ENCODE data around the gene ERBB4.

Gene ERBB4

GRCh38 chr2:212265777-212266176 lies 272.8 kb downstream of the ERBB4 start:
- Histone ChIP-seq H3K9ac (no peak overlapping the region), H3K9me3 (ENCODE audit: control insufficient read depth, low read length) (no peaks in the 10 kb centered on the region), H3K36me3 (ENCODE audit: control insufficient read depth, insufficient read depth, low read length) (no peaks in the 10 kb centered on the region), H3K27me3 (ENCODE audit: control insufficient read depth, insufficient read depth, low read length) (no peaks in the 10 kb centered on the region), H3K27ac (no peak overlapping the region), H3K4me3 (ENCODE audit: low read depth, low read length) (no peak overlapping the region), H3K4me1 (no peaks in the 10 kb centered on the region), H2AFZ (no peak overlapping the region), H3K4me2 (ENCODE audit: low read length) (no peak overlapping the region), H3K79me2 (no peaks in the 10 kb centered on the region)
- TF ChIP-seq CTCF (IDR thresholded peaks at IDR 0.05), result no peak

- Histone ChIP-seq H3K27ac (no peak overlapping the region), H2AFZ (no peak overlapping the region), H3K9me3 (ENCODE audit: control insufficient read depth, low read length) (no peaks in the 10 kb centered on the region), H3K4me2 (ENCODE audit: low read length) (no peak overlapping the region), H3K9ac (no peak overlapping the region), H3K36me3 (ENCODE audit: control insufficient read depth, insufficient read depth, low read length) (no peaks in the 10 kb centered on the region), H3K4me3 (ENCODE audit: low read depth, low read length) (no peak overlapping the region), H3K4me1 (no peaks in the 10 kb centered on the region), H3K79me2 (no peaks in the 10 kb centered on the region), H3K27me3 (ENCODE audit: control insufficient read depth, insufficient read depth, low read length) (no peaks in the 10 kb centered on the region)
- no peak for TF ChIP-seq CTCF (IDR thresholded peaks at IDR 0.05)
These were observed 274.4 kb downstream of the ERBB4 start for GRCh38 chr2:212264187-212264586.

- no peak for TF ChIP-seq CTCF (IDR thresholded peaks at IDR 0.05)
- no peak overlapping the region for H3K27ac ChIP-seq
- no peaks in the 10 kb centered on the region for H3K36me3 ChIP-seq (ENCODE audit: control insufficient read depth, insufficient read depth, low read length)
- H3K27me3 ChIP-seq (ENCODE audit: control insufficient read depth, insufficient read depth, low read length), result no peaks in the 10 kb centered on the region
- no peaks in the 10 kb centered on the region for H3K9me3 ChIP-seq (ENCODE audit: control insufficient read depth, low read length)
- no peak overlapping the region for H3K9ac ChIP-seq
- H3K4me3 ChIP-seq (ENCODE audit: low read depth, low read length), result no peak overlapping the region
- no peaks in the 10 kb centered on the region for H3K79me2 ChIP-seq
- H3K4me2 ChIP-seq (ENCODE audit: low read length), result no peak overlapping the region
- no peak overlapping the region for H2AFZ ChIP-seq
- no peaks in the 10 kb centered on the region for H3K4me1 ChIP-seq
These were observed 279.4 kb downstream of the ERBB4 start for GRCh38 chr2:212259226-212259625.

GRCh38 chr2:212254339-212254738 lies 284.3 kb downstream of the ERBB4 start:
- H3K36me3 ChIP-seq (ENCODE audit: control insufficient read depth, insufficient read depth, low read length), result no peaks in the 10 kb centered on the region
- H3K27ac ChIP-seq, result no peak overlapping the region
- H3K79me2 ChIP-seq, result no peaks in the 10 kb centered on the region
- H3K9me3 ChIP-seq (ENCODE audit: control insufficient read depth, low read length), result no peaks in the 10 kb centered on the region
- no peak overlapping the region for H3K4me2 ChIP-seq (ENCODE audit: low read length)
- H3K9ac ChIP-seq, result no peak overlapping the region
- TF ChIP-seq CTCF (IDR thresholded peaks at IDR 0.05), result no peak
- H3K4me1 ChIP-seq, result no peaks in the 10 kb centered on the region
- H3K27me3 ChIP-seq (ENCODE audit: control insufficient read depth, insufficient read depth, low read length), result no peaks in the 10 kb centered on the region
- no peak overlapping the region for H3K4me3 ChIP-seq (ENCODE audit: low read depth, low read length)
- no peak overlapping the region for H2AFZ ChIP-seq

GRCh38 chr2:212249451-212249850 lies 289.2 kb downstream of the ERBB4 start:
- Histone ChIP-seq H3K4me3 (ENCODE audit: low read depth, low read length) (no peak overlapping the region), H3K36me3 (ENCODE audit: control insufficient read depth, insufficient read depth, low read length) (no peaks in the 10 kb centered on the region), H3K27ac (no peak overlapping the region), H3K9me3 (ENCODE audit: control insufficient read depth, low read length) (no peaks in the 10 kb centered on the region), H3K27me3 (ENCODE audit: control insufficient read depth, insufficient read depth, low read length) (no peaks in the 10 kb centered on the region), H2AFZ (no peak overlapping the region), H3K79me2 (no peaks in the 10 kb centered on the region), H3K4me2 (ENCODE audit: low read length) (no peak overlapping the region), H3K4me1 (no peaks in the 10 kb centered on the region), H3K9ac (no peak overlapping the region)
- TF ChIP-seq CTCF (IDR thresholded peaks at IDR 0.05), result no peak
